ELR (cell line): ENCODE measurements around the gene PLB1.
A peak's percentile ranks its signal among the peaks of the same experiment; 100 is the strongest.
"Not testable (repeated sequence)": the region's sequence is repeated elsewhere in the genome, so short reads cannot be mapped to it uniquely, and the experiment has no call there.

Experiments used
- DNase-seq: peaks from one replicate; pipeline ENCODE4 v3.0.0-alpha.2; 2015; ENCODE audit warnings: low read depth

PLB1 gene

GRCh38 chr2:28465148-28465885 is 30.5 kb upstream of the PLB1 start:
- DNase-seq = no peak

DNA sequence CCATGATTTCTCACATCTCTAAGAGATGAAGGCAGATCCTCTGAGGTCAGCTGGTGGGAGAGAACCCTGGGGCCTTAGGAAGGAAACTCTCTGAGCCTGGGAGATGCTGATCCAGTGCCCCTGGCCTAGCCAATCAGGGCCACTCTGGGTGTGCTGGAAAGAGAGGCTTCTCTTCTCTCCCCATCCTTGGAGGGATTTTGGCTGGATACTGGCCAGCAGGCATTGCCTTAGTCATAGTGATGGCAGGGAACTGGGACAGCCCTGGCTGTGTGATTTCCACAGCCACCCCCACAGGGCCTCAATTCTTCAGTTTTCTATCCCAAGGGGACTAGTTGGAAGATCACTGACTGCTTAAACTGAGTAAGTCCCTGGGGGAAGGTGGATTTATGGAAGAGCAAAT is 26.6 kb upstream of the PLB1 start:
- DNase-seq = no peak

DNA sequence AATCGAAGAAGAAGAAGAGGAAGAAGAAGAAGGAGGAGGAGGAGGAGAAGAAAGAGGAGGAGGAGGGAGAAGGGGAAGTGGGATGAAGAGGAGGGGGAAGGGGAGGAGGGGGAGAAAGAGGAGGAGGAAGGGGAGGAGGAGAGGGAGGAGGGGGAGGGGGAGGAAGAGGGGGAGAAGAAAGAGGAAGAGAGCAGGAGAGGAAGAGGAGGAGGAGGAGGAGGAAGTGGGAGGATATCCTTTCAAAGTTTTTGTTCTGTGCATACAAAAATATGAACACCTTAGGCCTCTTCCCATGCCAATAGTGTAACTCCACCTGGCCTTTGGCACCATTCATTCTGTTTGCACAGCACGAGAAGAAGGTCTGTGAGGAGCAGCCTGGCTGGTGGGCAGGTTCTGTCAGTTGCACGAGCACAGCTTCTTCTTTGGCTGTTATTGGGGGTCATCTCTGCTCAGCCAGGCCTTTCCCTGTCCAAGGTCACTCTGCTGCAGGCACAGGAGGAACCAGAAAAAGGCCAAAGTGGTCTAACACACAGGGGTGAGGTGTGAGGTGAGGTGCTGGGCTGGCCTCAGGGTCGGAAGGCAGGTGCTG is 25.8 kb upstream of the PLB1 start:
- DNase-seq = no peak

DNA sequence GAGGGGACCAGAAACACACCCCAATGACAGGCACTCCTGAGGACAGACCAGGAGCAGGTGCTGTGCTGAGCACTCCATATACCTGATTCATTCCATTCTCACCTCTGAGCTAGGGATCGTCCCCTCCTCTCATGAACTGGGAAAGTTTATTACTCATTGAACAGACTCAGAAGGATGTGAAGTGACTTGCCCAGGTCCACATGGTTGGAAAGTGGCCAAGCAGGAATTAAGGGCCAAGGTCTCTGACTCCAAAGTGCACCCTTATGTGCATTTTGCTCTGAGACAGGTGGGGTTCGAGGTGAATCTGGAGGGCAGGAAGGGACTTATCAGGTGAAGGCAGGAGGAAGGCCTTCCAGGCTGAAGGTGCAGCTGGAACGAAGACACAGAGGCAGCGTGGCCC is 25.1 kb upstream of the PLB1 start:
- DNase-seq = no peak

DNA sequence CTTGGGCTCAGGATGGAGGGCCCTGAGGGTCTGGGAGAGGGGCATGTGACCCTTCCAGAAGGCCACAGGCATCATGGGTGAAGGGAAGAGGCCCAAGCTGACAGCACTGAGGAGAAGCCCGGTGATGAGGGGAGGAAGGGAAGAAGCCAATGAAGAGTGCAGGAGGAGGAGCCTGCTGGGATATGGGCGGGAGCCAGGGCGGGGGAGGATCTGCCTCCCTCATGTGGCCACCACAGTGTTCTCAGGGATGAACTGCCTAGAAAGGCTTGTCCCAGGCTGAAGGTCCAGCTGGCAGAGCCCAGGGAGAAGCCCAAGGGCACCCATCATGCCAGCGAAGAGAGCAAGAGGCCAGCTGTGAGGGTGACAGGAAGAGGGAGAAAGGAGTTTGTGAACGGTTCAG is 24.6 kb upstream of the PLB1 start:
- DNase-seq = no peak

DNA sequence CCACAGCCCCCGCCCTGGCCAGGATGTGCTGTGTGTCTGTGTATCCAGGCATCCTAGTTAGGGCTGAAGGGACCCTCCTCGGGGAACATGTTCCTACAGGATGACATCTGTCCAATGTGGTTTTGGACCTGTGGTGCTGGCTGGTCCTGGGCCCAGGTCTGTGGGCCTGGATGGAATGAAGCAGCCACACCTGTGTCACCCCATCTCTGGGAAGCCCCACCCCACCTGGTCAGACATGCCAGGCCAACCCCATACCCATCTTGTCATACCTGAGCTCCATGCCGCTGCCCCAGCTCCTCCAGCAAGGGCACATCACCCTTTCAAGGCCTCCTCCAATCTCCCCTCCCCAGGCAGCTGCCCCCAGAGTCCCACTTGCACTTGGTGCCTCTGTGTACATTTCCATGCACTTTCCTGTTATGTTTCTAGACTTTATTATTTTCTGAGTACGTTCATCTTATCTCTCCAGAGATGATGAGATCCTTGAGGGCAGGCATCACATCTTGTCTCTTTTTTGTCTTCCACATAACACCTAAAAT is 24.1 kb upstream of the PLB1 start:
- DNase-seq = no peak

DNA sequence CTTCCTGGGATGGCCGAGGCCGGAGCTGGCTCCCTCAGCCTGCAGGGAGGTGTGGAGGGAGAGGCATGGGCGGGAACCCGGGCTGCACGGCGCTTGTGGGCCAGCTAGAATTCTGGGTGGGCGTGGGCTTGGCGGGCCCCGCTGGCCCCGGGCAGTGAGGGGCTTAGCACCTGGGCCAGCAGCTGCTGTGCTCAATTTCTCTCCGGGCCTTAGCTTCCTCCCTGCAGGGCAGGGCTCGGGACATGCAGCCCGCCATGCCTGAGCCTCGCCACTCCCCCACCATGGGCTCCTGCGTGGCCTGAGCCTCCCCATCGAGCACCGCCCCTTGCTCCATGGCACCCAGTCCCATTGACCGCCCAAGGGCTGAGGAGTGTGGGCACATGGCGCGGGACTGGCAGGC is 23.2 kb upstream of the PLB1 start:
- not testable (repeated sequence) for DNase-seq

DNA sequence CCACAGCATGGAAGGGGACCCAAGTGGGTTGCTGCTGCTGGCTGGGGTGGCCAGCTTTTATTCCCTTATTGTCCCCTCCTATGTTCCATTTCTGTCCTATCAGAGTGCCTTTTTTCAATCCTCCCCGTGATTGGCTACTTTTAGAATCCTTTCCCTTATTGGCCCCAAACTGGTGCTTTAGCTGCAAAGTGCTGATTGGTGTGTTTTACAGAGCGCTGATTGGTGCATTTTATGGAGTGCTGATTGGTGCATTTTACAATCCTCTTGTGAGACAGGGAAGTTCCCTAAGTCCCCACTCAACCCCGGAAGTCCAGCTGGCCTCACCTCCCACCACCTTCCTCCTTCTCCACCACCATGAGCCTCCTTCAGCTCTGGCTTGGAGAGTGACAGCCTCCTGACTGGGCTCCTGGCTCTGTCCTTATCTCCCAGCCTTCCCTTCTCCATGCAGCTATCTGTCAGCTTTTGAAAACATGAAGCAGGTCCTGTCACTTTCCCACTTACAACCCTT is 20.7 kb upstream of the PLB1 start:
- no peak for DNase-seq

DNA sequence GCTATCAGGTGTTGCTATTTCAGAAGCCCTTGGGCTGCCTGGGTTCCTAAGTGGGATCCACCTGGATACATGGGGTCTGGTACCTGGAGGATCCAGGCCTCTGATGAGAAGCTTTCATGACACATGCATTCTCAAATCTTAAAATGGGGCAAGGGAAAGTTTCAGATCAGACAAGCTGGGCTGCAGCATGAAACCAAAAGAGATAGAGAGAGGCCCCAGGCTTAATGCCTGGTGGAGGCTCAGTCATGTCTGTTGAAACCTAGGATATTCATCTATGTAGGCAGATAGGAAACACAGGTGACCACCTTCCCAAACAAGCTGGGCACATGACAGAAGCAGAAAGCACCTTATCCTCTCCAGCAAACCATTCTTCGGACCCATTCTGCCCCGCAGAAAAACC is 18.8 kb upstream of the PLB1 start:
- DNase-seq = no peak

DNA sequence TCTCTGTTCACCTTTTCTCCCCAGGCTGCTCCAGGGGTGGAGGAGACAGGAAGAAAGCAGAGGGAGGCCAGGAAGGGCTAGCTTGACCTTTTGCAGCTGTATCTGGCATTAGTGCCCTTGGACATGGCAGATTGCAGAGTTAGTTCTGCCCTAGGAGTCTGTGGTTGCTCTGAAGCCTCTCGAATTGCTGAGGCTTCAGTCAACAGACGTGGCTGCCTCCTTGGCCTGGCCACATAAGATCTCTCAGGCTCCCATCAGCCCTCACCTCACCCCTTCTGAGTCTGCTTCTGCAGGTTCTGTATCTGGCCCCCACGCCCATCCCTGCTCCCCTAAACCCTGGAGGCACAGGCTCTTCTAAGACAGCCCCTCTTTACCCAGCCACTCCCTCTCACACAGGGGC is 18.2 kb upstream of the PLB1 start:
- DNase-seq = no peak

GRCh38 chr2:28480403-28481049 is 15.3 kb upstream of the PLB1 start:
- DNase-seq = no peak

DNA sequence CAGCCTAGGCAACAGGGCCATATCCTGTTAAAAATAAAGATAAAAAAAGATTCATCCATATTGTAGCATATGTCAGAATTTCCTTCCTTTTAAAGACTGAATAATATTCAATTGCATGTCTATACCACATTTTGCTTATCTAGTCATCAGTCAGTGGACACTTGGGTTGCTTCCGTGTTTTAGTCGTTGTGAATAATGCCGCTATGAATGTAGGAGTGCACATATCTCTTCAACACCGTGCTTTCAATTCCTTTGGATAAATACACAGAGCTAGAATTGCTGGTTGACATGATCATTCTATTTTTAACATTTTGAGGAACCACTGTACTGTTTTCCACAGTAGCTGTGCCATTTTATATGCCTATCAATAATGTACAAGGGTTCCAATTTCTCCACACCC is 14.0 kb upstream of the PLB1 start:
- DNase-seq = no peak

DNA sequence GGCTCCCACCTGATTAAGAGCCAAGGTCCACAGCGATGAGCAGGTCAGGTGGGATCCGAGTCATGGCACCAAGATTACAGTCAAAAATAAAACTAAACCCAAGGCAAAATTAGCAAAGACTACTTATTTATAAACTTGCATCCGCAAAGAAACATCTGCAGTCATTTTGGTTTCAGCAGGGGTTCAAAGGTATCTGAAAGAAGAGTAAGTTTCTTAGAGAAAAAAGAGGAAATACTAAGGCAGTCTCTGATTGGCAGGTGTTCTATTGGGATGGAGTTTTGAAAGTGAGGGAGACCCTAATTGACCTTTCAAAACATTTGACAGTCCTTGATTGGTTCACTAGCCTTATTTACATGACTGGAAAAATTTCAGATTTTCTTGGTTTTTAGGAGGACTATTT is 11.0 kb upstream of the PLB1 start:
- DNase-seq = no peak

DNA sequence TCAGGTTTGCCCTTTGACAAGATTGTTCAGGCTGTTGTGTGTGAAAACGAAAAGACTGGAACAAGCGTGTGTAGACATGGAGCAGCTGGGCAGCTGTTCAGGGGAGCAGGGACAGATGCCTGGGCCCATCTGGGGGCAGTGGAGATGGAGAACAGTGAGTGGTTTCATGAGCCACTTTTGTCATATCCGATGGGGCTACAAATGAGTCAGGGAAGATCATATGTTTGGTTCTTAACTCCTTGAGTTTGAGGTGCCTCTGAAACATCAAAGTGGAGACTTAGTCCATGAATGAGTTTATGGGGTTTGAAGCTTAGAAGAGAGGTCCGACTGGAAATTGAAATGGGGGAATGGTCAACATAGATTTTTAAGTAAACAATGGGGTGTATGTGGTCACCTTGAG is 9.3 kb upstream of the PLB1 start:
- DNase-seq = no peak

DNA sequence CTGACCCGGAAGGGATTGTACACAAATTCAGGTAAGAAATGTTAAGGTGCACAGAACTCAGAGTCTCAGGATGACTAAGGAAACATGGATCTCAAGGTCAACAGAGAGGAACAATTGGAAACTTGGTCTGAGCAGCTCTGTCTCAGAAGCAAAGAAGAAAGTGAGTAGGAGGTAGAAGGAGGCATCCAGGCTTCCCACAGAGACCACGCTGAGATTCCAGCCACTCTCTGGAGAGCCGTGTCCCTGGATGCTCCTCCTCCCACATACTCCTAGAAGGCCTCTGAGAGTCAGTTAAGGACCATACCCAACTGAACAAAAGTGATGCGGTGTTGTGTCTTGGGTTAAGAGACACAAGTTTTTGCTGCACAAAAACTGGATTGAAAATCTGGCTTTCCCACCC is 8.6 kb upstream of the PLB1 start:
- no peak for DNase-seq

DNA sequence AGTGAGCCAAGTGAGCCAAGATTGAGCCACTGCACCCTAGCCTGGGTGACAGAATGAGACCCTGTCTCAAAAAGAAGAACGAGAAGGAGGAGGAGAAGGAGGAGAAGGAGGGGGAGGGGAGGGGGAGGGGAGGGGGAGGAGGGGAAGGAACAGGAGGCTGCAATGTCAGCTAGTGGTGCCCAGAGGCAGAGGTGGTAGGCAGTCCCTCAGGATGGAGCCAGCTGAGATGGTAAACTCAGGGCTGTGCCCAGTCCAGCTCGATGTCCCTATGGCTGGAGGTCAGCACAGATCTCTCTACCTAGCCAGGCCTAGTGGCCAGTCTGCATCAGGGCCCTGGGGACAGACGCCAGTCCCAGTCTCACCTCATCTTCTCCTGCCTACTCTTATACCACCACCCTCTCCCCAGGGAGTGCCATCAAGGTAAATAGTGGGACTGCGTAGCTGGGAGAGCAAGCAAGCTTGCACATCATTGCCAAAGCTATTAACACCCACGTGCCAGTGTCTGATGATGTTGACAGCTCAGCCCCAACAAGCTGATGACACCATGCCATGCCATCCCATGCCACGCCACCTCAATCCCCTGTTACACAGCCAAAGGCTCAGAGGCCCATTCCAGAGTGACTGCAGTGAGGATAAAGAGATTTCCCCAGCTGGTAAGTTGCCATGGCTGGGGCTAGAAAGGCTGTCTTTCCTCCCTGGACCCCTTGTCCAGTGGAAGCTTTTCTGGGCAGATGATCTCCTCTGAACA is 7.6 kb upstream of the PLB1 start:
- no peak for DNase-seq

DNA sequence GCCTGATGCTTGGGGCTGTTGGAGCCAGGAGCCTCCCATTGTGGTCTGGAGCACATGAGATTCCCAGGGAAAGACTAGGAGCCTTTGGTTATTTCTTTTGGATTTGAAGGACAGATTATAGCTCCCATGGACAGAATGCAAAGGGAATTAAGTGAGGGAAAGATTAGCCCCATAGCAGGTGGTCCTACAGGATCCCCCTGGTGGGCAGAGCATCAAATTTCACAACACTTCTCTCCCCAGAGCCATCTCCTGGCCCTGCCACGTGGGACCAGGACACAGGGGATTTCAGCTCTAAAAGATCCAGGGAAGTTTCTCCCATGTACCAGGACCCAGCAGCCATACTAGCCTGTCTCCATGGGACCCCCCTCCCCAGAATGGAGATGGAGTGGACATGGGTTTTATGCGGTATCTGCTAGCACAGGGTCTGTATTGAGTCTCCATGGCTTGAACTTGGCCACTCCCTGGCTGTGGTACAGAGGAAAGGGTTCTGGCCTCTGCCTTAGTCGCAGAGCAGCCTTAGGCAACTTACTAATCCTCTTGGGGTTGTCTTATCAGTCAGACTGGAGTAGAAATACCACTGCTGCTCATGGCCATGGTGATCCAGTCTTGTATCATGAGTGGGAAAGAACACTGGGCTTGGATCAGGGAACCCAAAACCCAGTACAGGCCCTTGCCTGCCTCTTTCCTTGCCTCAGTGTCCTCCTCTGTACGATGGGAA is 6.8 kb upstream of the PLB1 start:
- peak; percentile 11 for DNase-seq

DNA sequence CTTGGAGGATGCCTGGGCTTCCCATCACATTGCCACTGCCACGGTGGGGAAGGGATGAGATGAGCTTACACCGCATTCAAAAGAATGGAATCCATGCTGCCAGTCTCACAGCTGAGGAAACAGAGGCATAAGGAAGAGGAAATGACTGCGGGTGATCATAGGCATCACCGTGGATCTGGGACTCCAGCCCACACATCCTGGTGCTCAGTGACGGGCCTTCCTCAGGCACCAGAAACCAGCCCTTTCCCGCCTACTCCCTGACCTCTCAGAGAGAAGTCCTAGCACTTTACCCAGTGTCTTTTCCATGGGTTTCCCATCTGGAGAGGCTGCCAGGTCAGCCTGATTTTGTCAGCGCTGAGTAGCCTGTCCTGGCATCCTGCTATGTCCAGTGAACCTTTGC is 5.3 kb upstream of the PLB1 start:
- no peak for DNase-seq

GRCh38 chr2:28492282-28492681 is 3.6 kb upstream of the PLB1 start:
- DNase-seq = no peak

- no peak for DNase-seq
These were observed 2.2 kb upstream of the PLB1 start for GRCh38 chr2:28493636-28494035.

DNA sequence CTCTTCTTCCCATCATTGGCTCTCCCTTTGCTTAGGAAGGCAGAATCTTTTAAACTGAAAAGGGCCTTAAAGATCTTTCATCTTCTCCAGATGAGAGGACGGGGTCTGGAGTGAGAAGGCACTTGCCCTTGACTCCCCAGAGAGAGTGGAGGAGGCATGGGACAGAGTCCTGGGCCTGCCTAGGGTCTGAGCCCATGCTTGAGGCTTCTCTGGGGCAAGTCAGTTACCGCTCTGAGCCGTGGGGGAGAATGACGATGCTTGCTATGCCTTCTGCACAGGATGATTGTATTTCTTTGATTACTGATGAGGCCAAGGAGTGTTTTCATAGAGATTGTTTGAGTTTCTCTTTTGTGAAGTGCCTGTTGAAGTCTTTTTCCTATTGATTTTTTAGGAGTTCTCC is 921 bp downstream of the PLB1 start:
- no peak for DNase-seq

GRCh38 chr2:28497206-28497605 is 1.3 kb downstream of the PLB1 start:
- DNase-seq = no peak
